SKM-1 treated with dmso at 0.1 percent for 144 hours (cell line): ENCODE measurements around the gene NGF.

Experiments used
- DNase-seq: peaks from one replicate; lab custom pipeline; 2025; ENCODE audit not compliant: unreplicated experiment; lab: John Stamatoyannopoulos, UW

The NGF gene

GRCh38 chr1:115337276-115337632 lies 795 bp downstream of the NGF start:
- no peak for DNase-seq

- DNase-seq, result no peak
These were observed 1.3 kb downstream of the NGF start for GRCh38 chr1:115336741-115337140.

DNA sequence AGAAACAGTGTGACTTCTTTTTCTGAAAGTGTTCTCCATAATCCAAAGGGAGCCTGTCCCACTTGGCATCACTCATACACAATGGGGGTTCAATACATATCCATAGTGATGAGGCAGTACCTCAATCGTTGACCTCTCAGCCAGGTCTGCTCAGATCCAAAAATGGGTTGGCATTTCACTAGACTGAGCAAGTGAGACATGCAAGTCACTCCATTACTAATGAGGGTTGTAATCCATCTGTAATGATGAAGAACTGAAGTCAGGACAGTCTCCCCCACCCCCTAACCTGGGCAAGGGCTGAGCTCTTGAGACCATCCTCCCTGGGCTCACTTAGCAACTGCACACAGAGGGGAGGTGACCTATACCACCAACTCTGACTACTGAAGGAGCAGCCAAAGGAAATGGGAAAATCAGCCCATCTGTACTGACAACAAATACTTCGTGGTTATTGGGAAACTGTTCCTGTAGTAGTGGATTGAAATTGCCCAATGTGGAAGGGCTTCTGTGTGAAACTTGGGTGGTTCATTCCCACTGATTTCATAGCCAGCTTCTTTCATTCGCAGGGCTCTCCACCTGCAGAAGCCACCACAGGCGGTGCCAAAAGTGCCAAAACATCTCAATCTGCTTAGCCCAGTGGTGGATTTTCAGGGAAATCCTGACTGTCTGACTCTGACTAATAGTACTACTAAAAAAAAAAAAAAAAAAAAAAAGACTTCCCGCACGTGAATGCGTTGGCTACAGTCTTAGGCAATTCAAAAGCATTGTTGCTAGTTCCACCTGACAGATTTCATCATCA lies 5.0 kb downstream of the NGF start:
- peak; percentile 54 for DNase-seq

DNA sequence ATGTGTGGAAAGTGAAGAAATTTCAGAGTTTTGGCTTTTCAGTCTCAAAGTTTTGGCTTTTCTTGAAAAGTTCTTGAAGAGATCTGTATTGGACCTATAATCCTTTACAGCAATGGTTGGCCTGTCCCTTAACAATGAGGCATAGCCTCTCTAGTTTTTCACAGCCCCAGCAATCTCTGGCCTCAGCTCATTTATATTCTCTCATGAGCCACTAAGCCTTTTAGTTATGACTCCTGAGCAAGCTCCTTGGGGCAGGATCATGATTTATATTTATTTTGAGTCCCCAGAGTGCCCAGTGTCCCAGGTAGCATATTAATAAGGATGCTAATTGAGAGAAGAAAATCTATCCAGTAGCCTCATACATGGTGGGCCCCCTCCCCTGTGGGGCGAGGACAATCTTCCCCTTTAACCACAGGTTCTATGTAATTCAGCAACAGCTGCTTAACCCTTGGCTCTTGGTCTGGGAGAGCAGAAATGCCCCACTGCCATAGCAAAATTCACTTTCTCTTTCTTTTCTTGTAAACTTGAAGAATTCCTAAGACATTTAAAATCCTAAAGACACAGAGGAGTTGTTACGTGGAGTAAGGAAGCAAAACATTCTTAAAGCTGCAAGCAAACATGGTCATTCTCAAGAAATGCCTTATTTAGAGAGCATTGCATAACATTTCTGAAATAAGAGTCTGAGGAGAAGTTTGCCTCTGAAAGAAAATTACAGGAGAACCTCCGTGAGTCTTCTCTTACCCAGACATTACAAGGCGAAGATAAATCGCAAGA lies 6.3 kb downstream of the NGF start:
- DNase-seq, result peak; percentile 27

GRCh38 chr1:115330480-115331013 lies 7.5 kb downstream of the NGF start:
- no peak for DNase-seq

DNA sequence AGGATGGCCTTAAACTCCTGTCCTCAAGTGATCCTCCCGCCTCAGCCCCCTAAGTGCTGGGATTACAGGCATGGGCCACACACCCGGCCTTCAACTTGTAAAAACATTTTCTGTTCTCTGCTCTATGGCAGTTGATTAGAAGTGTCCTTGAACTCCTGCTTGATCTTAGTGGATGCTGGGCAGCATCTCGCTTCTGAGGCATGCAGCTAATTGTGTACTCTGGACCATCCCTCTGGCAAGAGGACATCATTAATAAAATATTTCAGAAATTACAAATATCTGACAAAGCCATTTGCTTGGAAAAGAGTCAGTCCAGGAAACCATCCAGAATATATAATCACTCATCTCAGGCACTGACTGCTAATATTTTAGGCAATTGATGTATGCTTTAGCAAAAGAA lies 8.1 kb downstream of the NGF start:
- no peak for DNase-seq

- no peak for DNase-seq
These were observed 10.8 kb downstream of the NGF start for GRCh38 chr1:115327270-115327669.

GRCh38 chr1:115326419-115326818 lies 11.6 kb downstream of the NGF start:
- no peak for DNase-seq

- no peak for DNase-seq
These were observed 12.2 kb downstream of the NGF start for GRCh38 chr1:115325874-115326273.

DNA sequence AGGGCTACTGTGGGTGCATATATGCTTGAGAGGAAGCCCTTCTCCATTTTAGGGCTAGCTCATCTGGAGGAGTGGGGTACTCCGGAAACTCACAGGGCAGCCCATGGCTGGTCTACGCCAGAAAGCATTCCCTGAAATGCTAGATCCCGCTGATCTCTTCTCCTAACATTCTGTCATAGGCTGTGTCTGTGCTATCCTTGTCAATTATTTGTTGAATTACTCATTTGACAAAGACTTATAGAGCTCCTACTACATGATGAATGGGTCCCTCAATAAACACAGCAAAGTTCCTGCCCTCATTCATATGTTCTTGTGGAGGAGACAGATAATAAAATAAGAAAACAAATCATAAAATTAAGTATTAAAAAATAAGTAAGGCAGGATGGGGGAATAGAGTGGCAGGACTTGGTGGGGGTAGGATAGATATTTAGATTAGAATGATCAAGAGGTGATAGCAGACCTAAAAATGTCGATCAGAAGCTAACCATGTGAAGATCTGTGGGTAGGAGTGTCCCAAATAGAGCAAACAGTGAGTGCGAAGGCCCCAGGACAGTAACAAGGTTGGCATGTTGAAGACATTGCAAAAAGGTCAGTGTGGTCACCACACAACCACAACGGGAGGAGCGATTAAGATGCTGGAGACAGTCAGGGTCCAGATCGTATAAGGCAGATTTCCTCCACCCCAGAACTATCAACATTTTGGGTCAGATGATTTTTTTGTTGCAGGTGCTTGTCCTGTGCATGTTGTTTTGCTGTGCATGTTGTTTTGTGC lies 13.2 kb downstream of the NGF start:
- DNase-seq, result no peak

DNA sequence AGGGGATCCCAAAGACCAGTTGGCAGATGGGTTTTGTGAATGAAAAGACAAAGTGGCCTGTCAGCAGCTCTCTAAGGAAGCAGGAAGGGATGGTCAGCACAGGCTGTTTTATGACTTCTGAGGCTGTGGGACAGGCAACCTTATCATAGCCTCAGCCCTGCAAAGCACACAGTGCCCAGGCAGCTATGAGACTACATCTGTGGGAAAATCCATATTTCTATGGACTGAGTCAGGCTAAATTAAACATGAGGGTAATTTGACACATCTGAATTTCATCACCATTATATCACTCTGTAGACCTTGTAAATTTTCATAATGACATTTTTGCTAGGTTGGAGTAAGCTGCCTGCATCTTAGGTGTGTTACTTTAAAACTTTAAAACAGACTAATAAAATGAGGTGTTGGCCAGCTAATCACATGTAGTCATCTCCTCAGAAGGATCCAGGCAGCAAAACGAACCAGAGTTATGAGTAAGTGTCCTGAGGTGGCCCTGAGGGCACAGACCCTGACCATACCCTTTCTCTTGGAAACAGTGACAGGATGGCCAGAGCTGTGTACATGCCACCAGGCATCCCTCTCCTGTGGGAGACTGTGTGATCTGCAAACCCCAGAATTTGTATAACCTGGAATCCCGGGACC lies 14.6 kb downstream of the NGF start:
- DNase-seq, result no peak

GRCh38 chr1:115322631-115323030 lies 15.4 kb downstream of the NGF start:
- no peak for DNase-seq

DNA sequence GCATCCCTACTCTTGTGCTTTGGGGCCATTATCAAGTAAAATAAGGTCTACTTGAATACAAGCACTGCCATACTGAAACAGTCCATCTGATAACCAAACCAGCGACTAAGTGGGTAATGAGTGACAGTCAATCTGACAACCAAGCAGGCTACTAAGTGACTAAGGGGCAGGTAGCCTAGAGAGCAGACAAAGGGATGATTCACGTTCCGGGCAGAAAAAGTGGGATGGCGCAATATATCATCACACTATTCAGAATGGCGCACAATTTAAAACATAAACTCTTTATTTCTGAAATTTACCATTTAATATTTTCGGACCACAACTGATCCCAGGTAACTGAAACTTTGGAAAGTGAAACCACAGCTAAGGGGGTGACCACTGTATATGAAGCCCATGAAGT lies 17.7 kb downstream of the NGF start:
- DNase-seq, result no peak

- no peak for DNase-seq
These were observed 18.3 kb downstream of the NGF start for GRCh38 chr1:115319706-115320105.

DNA sequence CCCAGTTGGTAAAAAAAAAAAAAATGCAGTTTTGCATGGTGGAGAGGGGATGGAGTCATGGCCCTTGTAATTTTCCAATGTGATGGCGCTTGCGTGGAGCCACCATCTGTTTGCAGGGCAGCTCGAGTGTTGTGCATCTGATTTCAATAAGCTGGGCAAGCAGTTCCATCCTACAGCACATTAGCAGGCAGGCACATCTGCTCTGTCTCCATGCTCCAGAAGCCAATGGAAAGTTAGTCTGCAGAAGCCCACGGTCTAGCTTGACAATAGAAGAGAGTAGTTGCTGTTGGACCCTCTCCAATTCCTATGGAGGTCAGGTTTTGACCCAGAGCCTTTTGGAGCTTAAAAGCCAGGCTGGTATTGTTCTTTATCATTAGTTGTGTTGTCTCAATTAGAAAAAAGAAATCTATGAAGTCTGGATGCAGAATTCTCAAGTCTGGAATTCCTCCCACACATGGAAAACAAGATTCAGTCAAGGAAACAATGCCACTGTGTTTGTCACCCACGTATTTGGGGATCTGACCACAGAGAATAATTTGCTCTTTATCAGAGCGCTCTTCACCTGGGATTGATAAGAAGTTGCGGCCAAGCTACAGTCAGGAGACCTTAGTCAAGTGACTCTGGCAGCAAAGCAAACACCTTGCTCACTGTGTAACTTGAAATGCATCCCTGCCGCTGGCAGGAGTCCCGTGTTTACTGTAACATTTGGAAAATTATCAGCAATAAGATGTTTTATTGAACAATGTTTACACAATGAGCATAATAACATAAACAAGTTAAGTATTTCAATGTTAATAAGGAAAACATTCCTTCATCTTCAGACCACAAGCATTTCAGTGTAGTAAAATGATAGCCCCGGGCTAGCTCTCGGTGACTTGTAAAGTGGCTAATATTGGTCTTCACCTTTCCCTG lies 20.7 kb downstream of the NGF start:
- no peak for DNase-seq

DNA sequence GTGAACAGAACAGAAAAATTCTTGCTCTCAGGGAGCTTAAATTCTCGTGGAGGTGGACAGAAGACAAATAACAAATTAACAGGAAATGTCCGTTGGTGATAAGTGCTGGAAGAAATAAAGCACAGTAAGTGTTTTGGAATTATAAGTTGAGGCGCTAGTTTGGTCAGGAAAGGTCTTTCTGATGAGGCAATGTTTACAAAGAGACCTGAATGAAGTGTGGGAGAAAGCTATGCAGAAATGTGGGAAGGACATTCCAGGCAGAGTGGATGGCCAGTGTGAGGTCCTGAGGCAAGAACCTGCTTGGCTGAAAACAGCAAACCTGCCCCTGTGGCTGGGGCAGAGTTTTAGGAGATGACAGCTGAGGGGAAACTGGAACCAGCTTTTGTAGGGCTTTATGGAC lies 23.3 kb downstream of the NGF start:
- DNase-seq, result no peak

GRCh38 chr1:115314092-115314491 lies 24.0 kb downstream of the NGF start:
- DNase-seq, result no peak

GRCh38 chr1:115313182-115313581 lies 24.9 kb downstream of the NGF start:
- DNase-seq, result no peak

- no peak for DNase-seq
These were observed 25.3 kb downstream of the NGF start for GRCh38 chr1:115312742-115313141.

DNA sequence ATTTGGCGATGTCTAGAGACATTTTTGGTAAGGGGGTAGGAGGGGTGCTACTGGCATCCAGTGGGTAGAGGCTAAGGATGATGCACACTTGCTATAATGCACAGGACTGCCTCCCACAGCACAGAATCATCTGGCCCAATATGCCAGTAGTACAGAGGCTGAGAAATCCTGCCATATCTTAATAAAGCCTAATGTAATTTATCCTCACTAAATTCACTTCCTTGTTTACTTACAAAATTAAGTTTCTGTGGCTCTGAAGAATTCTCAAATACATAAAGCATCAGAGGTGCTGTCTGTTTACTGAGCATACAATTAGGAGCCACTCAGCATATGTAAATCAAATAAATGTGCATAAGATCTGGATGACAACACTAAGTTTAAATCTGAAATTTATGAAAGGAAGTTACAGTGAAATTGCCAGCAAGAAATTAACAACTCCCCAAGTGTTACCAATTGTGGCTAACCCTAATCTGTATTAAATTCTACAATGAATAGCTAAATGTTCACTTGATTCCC lies 26.5 kb downstream of the NGF start:
- no peak for DNase-seq
